ENCODE results near the gene EIF4B. TPM values are rescaled to one million over a fixed set of nuclear protein-coding genes. Genes with fewer than 3 reads are reported as not detected.
"Not testable (repeated sequence)": the region's sequence is repeated elsewhere in the genome, so short reads cannot be mapped to it uniquely, and the experiment has no call there.

The EIF4B gene
- total and polyA plus RNA-seq, 9 donors = 316 to 1,452 (median 882) TPM

GRCh38 chr12:52980650-52981423 lies 25.4 kb upstream of the EIF4B start:
- H3K9me3 ChIP-seq = no peaks in the 10 kb centered on the region
- 24 to 28% (median 27%) methylated on average over 13 of the region's 13 CpGs for WGBS, 3 donors
- no peak for TF ChIP-seq EP300 (IDR thresholded peaks at IDR 0.05)
- TF ChIP-seq POLR2A (IDR thresholded peaks at IDR 0.05) = peak; percentile 24
- peak; percentile 83 to 94 (median 94) for TF ChIP-seq CTCF (IDR thresholded peaks at IDR 0.05)
- no peaks in the 10 kb centered on the region for H3K36me3 ChIP-seq
- no peaks in the 10 kb centered on the region for H3K27me3 ChIP-seq
- peak; percentile 71 to 85 (median 79) for DNase-seq
- peaks cover 3% of the 10 kb centered on the region for H3K4me1 ChIP-seq (ENCODE audit: insufficient read depth)
- H3K27ac ChIP-seq = no peak overlapping the region
- intact Hi-C loops (cut with DNase I) = loop anchor here in 3 of 4 donors (2.0 to 10.0 kb wide), 2 partner anchors 96 to 826 kb away; no protein-coding TSS in a partner anchor
- no peak overlapping the region for H3K4me3 ChIP-seq

GRCh38 chr12:52984136-52984535 lies 22.1 kb upstream of the EIF4B start:
- WGBS, 3 donors = 64 to 79% (median 68%) methylated on average over 1 of the region's 1 CpG
- Histone ChIP-seq H3K27ac (no peak overlapping the region), H3K36me3 (no peaks in the 10 kb centered on the region), H3K4me3 (no peak overlapping the region), H3K27me3 (no peaks in the 10 kb centered on the region), H3K9me3 (no peaks in the 10 kb centered on the region), H3K4me1 (ENCODE audit: insufficient read depth) (no peaks in the 10 kb centered on the region)
- no peak for TF ChIP-seq POLR2A (IDR thresholded peaks at IDR 0.05)
- no peak for TF ChIP-seq CTCF (IDR thresholded peaks at IDR 0.05)
- no peak for TF ChIP-seq EP300 (IDR thresholded peaks at IDR 0.05)
- intact Hi-C loops (cut with DNase I) = loop anchor here in 2 of 4 donors (10.0 kb wide), 1 partner anchor 829 kb away; no protein-coding TSS in a partner anchor
- no peak for DNase-seq

- no peak overlapping the region for H3K27ac ChIP-seq
- H3K36me3 ChIP-seq = no peaks in the 10 kb centered on the region
- H3K27me3 ChIP-seq = no peaks in the 10 kb centered on the region
- TF ChIP-seq POLR2A (IDR thresholded peaks at IDR 0.05) = no peak
- no peak for TF ChIP-seq EP300 (IDR thresholded peaks at IDR 0.05)
- no peak for TF ChIP-seq CTCF (IDR thresholded peaks at IDR 0.05)
- no peak overlapping the region for H3K4me3 ChIP-seq
- no peaks in the 10 kb centered on the region for H3K9me3 ChIP-seq
- no peaks in the 10 kb centered on the region for H3K4me1 ChIP-seq (ENCODE audit: insufficient read depth)
- WGBS, 3 donors = 83 to 86% (median 85%) methylated on average over 6 of the region's 6 CpGs
- DNase-seq = no peak
- intact Hi-C loops (cut with DNase I) = loop anchor here in 2 of 4 donors (10.0 kb wide), 1 partner anchor 834 kb away; no protein-coding TSS in a partner anchor
Measured at GRCh38 chr12:52988898-52989297, 17.4 kb upstream of the EIF4B start.

DNA sequence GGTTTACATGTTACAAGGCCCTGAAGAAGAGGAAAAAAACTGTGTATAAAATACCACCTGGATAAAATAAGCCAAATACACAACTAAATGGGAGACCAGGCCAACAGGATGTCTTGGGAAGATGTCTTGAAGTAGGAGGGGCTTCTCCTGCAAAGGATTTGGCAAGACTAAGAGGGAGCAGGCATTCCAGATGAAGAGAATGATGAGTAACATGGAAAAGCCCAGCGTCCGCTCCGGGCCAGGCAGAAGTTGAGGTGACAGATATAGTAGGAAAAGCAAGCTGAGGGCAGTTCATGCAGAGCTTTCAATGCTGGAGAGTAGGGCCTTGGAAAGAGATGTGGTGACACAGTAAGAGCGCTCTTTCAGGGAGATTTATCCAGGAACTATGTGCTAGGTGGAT lies 16.1 kb upstream of the EIF4B start:
- H3K4me1 ChIP-seq (ENCODE audit: insufficient read depth) = no peaks in the 10 kb centered on the region
- no peak overlapping the region for H3K4me3 ChIP-seq
- H3K36me3 ChIP-seq = no peaks in the 10 kb centered on the region
- TF ChIP-seq EP300 (IDR thresholded peaks at IDR 0.05) = no peak
- no peak for TF ChIP-seq CTCF (IDR thresholded peaks at IDR 0.05)
- no peak for TF ChIP-seq POLR2A (IDR thresholded peaks at IDR 0.05)
- intact Hi-C loops (cut with DNase I) = no loop called here
- DNase-seq = no peak
- no peaks in the 10 kb centered on the region for H3K27me3 ChIP-seq
- 71 to 78% (median 75%) methylated on average over 4 of the region's 4 CpGs for WGBS, 3 donors
- no peaks in the 10 kb centered on the region for H3K9me3 ChIP-seq
- H3K27ac ChIP-seq = no peak overlapping the region

DNA sequence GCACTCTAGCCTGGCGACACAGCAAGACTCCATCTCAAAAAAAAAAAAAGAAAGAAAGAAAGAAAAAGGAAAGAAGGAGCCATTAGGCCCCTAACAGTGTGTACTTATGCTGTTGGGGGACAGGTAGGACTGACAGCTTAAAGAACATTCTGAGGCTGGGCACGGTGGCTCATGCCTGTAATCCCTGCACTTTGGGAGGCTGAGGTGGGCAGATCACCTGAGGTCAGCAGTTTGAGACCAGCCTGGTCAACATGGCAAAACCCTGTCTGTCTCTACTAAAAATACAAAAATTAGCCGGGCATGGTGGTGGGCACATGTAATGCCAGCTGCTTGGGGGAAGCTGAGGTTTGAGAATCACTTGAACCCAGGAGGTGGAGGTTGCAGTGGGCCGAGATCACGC lies 14.0 kb upstream of the EIF4B start:
- H3K4me3 ChIP-seq; H3K27me3 ChIP-seq; intact Hi-C loops (cut with DNase I); H3K36me3 ChIP-seq; H3K9me3 ChIP-seq; DNase-seq; H3K4me1 ChIP-seq (ENCODE audit: insufficient read depth); H3K27ac ChIP-seq: not testable (repeated sequence)
- WGBS, 3 donors = 87 to 95% (median 94%) methylated on average over 5 of the region's 5 CpGs
